NCI-H146 treated with DMSO at 0.1 percent for 48 hours (cell line): ENCODE results near the gene SV2A.
"Not testable (repeated sequence)": the region's sequence is repeated elsewhere in the genome, so short reads cannot be mapped to it uniquely, and the experiment has no call there.

Experiments used
- DNase-seq: peaks from one replicate; lab custom pipeline; 2025; ENCODE audit not compliant: unreplicated experiment; lab: John Stamatoyannopoulos, UW

Gene SV2A, protein sequence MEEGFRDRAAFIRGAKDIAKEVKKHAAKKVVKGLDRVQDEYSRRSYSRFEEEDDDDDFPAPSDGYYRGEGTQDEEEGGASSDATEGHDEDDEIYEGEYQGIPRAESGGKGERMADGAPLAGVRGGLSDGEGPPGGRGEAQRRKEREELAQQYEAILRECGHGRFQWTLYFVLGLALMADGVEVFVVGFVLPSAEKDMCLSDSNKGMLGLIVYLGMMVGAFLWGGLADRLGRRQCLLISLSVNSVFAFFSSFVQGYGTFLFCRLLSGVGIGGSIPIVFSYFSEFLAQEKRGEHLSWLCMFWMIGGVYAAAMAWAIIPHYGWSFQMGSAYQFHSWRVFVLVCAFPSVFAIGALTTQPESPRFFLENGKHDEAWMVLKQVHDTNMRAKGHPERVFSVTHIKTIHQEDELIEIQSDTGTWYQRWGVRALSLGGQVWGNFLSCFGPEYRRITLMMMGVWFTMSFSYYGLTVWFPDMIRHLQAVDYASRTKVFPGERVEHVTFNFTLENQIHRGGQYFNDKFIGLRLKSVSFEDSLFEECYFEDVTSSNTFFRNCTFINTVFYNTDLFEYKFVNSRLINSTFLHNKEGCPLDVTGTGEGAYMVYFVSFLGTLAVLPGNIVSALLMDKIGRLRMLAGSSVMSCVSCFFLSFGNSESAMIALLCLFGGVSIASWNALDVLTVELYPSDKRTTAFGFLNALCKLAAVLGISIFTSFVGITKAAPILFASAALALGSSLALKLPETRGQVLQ

DNA sequence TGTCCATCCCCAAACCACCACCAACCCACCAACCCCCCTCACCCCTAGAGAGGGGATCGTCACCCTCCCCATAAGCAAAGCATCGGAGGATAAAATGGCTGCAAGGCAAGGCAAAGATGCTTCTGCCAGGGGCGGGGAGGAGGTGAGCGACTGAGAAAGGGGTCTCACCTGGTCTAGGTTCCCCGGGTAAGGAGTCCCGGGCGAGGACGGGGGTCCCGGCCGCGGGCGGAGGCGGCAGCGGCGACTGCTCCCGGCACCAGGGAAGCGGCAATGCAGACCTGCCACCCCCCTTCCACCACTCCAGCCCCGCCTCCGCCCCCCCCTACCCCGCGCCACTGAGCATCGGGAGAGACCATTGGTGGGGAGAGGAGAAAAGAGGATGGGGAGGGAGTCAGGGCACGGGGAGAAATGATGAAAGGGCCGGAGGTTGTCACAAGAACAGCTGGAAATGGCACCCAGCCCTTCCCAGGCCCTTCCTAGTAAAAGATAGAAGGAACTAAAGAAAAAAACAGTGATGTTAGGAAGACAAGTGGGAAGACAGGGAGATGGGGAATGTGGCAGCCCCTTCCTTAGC lies at the start of gene SV2A:
Gene SV2A, minus strand, starts transcription at position 274 of the 574 bp plus-strand sequence. CDS start 4,004 bp downstream, outside the sequence.
- DNase-seq = peak; percentile 52

DNA sequence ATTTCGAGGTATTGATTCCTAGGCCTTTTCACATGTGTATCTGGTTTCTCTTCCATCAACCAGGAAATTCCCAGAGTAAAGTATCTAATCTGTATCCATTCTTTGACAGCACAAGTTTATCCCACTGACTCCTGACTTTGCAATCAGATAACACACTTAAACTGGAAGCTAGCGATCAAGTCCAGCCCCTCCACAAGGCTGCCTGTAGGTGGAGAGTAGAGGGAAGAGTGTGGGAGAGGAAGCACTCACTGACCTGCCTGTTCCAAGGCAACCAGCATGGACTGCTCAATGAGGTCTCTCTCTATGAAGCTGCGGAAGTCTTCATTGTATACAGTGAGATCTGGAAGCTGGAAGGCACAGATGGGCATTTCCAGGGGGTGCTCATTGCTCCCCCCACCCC lies 49.4 kb upstream of the SV2A start:
- DNase-seq = no peak

DNA sequence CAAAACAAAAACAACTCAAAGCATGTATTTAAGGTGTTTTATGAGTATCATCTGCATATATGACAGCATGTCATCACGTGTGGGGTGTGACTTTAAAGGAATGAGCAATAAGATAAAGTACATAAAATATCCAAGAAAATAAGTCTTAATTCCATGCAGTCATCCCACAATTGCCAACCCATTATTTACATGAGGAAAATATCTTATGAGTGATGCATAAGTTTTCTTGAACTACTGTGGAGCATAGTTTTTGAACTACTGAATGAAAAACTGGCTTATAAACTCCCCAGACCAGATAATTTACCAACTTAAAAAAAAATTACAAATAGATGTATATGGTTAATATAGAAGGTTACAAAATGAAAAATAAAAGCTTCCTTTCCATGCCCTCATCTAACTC lies 48.8 kb upstream of the SV2A start:
- no peak for DNase-seq

- DNase-seq = no peak
Observed at GRCh38 chr1:149965440-149965839, 47.8 kb upstream of the SV2A start.

DNA sequence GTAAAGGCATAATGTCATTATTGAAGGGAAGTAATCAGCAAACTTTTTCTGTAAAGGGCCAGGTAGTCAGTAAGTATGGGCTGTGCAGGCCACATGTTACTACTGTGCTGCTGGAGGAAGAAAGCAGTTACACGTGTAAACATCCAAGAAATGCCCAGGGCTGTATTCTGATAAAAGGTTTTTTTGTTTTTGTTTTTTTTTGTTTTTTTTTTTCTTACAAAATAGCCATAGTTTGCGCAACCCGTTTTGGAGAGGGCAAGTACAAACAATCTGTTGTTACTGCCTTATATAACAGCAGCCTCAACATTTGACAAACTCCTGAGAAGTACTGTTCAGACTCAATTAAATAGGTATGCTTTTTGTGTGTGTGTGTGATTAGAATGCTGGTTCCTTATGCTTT lies 45.7 kb upstream of the SV2A start:
- no peak for DNase-seq

DNA sequence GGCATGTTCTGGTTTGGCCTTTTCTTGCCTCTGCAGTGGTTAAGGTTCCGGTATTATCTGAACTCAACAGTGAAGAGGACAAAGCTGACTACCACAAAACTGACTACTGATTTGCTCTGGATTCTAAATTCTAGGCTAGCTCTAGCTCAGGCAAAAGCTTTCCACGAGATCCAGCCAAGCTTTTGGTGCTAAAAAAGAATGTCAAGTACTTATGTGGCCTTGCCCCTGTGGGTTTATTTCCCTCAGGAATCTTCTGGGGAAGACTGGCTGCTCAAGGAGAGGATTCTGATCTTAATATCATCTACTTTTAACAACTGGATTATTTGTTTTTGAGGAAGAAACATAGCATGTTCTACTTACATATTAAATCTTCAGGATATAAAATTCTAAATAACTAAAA lies 45.1 kb upstream of the SV2A start:
- no peak for DNase-seq

DNA sequence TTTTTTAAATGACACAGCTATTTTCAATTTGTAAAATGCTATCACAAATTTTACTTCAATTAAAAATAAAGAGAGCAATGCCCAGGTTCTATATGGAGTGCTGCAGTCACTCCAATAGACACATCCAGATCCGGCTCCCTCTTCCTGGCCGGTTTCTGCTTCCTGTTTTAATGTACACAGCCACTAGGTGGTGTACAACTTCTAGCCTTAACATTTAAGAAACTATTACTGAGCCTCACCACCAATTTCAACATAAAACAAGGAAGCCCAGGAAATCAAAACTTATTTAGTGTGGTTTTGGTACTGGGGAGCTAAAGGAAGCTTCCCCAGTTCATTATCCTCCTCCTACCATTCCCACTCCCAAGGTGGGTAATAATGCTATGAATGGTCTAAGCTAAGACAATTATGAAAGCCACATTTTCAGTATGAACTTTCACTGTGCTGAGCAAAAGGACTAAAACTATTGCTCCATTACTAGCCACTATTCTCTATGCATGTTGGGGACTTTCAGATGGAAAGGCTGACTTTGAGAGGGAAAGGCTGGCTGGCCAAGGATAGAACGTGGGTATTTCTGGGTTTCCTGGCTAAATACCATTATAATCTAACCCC lies 44.5 kb upstream of the SV2A start:
- peak; percentile 61 for DNase-seq

DNA sequence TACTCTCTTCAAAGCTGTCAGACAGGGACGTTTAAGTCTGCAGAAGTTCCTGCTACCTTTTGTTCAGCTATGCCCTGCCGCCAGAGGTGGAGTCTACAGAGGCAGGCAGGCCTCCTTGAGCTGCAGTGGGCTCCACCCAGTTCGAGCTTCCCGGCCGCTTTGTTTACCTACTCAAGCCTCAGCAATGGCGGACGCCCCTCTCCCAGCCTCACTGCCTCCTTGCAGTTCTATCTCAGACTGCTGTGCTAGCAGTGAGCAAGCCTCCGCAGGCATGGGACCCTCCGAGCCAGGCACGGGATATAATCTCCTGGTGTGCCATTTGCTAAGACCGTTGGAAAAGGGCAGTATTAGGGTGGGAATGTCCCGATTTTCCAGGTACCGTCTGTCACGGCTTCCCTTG lies 39.9 kb upstream of the SV2A start:
- not testable (repeated sequence) for DNase-seq

GRCh38 chr1:149949911-149950310 lies 32.3 kb upstream of the SV2A start:
- no peak for DNase-seq

DNA sequence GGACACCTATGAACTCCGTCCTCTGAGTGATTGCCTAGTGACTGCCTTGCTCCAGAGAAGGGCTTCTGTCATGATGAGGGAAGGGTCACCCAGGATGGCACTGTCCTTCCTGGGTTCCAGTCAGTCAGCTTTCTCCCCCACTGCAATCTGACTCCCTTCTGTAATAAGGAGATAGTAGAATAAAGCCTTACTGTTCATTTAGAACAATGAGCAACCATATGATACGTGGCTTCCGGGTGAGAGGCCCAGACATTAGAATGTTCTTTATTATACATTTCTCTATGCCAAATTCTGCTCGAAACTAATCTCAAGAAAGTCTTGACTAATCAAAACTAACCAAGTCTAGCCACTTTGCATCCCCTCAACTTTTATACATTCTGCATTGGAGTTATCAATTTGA lies 27.6 kb upstream of the SV2A start:
- DNase-seq = no peak

DNA sequence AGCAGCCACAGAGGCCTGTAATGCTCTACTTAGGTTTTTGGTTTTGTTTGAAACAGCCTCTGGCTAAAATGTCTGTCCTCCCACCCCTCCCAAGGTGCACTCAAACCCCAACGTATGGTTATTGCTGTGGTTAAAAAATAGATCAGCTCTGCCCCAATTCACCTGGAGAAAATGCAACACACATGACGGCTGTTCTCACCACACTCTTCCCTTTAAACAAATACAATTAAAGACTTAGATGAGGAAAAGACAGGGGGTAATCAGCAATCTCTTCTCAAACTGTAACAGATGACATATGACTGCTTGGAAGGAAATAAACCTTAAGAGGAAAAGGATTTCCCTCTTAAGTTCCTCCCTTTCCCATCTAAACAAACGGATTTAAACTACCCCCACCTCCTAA lies 25.2 kb upstream of the SV2A start:
- DNase-seq = no peak

DNA sequence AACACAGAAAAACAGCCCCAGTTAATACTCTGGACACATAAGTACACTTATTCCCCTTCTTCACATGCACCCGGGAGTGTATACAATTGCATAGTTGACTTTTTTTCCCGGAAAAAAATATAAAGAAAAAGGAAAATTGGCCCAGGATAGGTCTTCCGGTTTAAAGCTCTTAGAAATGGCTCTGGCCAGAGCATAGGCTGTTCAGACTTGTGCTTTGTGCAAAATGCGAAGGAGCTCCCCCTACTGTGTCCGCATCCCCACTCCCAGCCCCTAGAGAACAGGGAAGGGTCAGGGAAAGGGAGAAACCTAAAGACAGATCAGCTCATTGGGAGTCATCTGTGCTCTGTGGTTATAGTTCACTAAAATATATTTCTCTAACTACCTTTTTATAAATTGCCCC lies 24.6 kb upstream of the SV2A start:
- no peak for DNase-seq

GRCh38 chr1:149940427-149940826 lies 22.8 kb upstream of the SV2A start:
- DNase-seq = no peak

- not testable (repeated sequence) for DNase-seq
Observed at GRCh38 chr1:149938668-149939003, 21.0 kb upstream of the SV2A start.

DNA sequence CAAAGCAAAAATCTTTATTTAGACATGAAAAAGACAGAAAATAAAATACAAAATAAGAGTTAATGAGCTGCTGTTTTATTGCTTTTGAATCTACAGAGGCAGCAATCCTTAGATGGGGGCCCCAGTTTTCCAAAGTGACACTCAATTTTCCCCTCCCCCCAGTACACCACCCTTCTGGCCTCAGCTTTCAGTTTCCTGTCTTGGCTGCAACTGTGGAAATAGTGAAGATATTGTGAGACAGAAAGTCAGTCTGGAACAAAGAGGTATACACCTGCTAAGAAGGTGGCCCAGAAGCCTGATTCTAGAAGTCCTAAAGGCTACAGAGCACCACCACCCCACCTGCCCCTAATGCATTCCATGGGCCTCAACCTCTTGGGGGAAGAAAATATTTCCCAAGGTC lies 20.1 kb upstream of the SV2A start:
- no peak for DNase-seq

DNA sequence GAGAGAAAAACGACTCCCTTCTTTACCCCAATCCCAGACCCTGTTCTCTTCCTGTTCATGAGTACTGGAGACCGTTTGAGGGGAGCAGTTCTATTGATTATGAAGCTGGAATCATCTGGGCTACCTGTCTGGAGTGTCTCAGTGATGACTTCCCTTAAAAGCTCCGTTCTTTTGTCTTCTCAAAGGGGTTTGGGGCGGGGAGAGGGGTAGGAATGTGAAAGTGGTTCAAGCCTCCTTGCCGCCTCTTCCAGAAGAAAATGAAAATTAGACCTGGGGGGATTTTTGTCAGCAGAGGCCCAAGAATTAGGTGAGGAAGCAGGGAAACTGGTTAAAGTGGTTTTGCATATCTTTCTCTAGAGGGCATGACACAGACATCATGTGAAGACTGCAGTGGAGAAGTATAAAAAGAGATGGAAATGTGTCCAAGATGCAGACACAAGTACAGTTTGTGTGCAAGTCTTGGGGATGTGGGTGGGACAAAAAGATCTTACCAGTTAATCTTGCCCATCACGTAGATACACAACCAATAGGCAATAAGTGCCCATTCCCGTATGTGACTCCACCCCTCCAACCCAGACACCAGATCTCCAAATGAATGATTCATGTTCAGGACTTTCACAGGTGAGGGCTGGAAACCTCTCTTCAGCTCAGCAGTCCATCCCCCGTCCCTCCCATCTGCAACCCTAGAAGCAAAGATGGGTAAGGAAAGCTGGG lies 19.5 kb upstream of the SV2A start:
- no peak for DNase-seq

DNA sequence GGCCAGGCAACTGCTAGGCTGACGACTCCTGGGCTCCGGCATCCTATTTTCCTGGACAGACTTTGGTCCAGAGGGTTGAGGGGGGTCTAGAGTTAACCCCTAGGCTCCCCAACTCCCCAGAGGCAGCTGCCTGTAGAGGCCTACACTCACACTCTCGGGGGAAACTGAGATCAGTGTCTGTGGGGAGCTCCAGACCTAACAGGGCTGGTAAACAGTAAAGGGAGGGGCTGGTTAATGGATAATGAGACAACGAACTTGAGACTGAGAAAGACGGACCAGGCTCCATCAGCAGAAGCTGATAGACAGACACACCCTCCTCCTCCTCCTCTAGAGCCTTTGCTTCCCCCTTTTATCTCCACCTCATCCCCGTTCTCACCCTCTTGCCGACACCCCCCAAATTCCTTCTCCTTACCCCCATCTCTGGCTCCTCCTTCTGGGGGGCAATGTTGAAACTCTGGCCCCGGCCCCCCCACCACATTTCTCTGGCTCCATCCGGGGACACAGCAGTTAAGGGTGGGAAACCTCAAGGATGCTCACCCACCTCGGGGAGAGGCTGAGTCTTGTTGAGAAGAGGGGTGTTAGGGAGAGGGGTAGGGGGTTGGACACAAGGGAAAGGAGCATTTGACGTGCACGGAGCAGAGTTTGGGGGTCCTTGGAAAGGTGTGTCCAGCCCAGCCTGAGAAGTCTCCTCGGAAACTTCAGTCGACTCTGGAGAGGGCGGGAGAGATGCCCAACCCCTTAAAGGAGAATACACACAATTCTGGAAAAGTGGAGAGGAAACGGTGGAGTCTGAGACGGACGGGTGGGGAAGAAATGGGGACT lies 18.7 kb upstream of the SV2A start, which contains the start of gene MTMR11:
Gene MTMR11, minus strand, starts transcription at position 710 of the 822 bp plus-strand sequence. Its CDS starts 232 bp downstream, at position 478.
- no peak for DNase-seq

- DNase-seq = no peak
Observed at GRCh38 chr1:149934356-149934755, 16.7 kb upstream of the SV2A start.

DNA sequence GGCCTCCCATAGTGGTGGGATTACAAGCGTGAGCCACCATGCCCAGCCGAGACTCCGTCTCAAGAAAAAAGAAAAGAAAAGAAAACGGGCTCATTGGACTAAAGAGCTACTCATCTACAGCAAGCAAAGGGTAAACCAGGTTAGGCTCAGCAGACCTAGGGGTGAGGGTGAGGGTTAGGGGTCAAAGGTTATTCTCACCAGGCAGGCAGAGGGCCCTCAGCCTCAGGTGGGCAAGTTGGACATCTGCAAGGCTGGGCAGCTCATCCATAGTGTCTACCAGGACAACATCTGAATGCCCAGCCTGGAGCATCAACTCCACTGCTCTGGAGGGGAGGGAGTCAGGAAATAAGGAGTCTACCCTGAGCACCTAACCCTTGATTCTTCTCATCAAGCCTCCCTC lies 15.6 kb upstream of the SV2A start:
- no peak for DNase-seq

GRCh38 chr1:149932474-149932873 lies 14.8 kb upstream of the SV2A start:
- no peak for DNase-seq
